ENCODE results near the gene PRKCA.
"Not testable (repeated sequence)": the region's sequence is repeated elsewhere in the genome, so short reads cannot be mapped to it uniquely, and the experiment has no call there.

PRKCA gene

DNA sequence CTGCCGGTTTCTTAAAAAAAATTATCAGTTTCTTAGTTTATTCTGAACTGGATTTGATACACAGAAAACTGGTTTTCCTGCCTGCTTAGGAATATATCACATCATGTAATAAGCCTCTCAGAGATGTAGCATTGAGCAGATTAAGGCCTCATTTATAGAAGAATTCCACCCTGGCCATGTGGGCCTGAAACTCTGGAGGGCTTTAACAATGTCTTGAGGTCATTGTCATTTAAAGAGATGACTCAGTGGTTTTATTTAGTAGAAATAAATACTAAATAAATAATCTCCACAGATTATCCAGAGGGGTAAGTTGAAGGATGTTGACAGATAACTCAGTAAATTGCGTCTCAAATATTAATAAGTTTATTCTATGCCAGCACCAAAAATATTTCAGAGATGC, 56.9 kb downstream of the PRKCA start:
- no peak overlapping the region for H3K4me3 ChIP-seq (replicated peaks; ENCODE audit: low read depth, low read length)
- TF ChIP-seq, protein P1, sequence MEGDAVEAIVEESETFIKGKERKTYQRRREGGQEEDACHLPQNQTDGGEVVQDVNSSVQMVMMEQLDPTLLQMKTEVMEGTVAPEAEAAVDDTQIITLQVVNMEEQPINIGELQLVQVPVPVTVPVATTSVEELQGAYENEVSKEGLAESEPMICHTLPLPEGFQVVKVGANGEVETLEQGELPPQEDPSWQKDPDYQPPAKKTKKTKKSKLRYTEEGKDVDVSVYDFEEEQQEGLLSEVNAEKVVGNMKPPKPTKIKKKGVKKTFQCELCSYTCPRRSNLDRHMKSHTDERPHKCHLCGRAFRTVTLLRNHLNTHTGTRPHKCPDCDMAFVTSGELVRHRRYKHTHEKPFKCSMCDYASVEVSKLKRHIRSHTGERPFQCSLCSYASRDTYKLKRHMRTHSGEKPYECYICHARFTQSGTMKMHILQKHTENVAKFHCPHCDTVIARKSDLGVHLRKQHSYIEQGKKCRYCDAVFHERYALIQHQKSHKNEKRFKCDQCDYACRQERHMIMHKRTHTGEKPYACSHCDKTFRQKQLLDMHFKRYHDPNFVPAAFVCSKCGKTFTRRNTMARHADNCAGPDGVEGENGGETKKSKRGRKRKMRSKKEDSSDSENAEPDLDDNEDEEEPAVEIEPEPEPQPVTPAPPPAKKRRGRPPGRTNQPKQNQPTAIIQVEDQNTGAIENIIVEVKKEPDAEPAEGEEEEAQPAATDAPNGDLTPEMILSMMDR (IDR thresholded peaks at IDR 0.05; ENCODE audit: low read length, missing control alignments): no peak

DNA sequence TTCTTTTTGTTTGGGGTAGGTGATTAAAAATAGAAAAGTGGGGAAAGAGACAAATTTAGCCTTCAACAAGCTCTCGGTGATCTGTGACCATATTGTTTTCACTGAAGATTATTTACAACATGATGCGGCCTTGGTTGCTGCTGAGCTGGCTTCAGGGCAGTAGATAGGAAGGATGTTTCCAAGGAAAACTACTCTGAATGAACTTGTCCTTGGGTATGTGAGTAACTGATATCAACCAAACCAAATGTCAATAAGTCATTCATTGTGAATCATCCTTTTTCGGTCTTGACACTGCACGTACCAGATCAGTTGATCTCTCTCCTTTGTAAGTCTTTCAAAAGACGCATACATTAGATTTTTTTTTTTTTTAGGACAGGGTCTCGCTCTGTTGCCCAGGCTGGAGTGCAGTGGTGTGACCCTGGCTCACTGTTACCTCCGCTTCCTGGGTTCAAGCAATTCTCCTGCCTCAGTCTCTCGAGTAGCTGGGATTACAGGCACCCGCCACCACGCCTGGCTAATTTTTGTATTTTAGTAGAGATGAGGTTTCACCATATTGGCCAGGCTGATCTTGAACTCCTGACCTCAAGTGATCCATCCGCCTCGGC, 58.6 kb downstream of the PRKCA start:
- DNase-seq (ENCODE audit: low read depth); H3K4me3 ChIP-seq (replicated peaks; ENCODE audit: low read depth, low read length): not testable (repeated sequence)

More for the DNA sequence above, 56.9 kb downstream of the PRKCA start:
- no peak for DNase-seq (ENCODE audit: low read depth)

DNA sequence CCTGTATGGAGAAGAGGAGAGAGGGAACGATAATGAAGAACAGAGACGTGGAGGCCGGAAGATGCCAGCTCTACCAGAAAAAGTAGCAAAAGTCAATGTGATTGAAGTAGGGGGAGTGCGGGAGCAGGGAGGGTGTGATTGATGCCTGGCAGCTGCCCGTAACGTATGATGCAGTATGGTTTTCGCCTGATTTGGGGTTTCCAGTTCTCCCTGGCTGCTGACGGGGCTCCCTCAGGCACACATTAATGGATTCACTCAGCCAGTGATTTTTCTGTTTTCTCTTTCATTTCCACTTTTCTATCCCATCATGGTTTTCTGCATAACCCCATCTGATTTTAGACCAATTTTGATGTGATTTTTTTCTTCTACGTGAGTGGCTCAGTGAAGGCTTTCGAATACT, 62.1 kb downstream of the PRKCA start:
- DNase-seq (ENCODE audit: low read depth): no peak
- TF ChIP-seq, protein P1 (IDR thresholded peaks at IDR 0.05; ENCODE audit: low read length, missing control alignments): no peak
- no peak overlapping the region for H3K4me3 ChIP-seq (replicated peaks; ENCODE audit: low read depth, low read length)

DNA sequence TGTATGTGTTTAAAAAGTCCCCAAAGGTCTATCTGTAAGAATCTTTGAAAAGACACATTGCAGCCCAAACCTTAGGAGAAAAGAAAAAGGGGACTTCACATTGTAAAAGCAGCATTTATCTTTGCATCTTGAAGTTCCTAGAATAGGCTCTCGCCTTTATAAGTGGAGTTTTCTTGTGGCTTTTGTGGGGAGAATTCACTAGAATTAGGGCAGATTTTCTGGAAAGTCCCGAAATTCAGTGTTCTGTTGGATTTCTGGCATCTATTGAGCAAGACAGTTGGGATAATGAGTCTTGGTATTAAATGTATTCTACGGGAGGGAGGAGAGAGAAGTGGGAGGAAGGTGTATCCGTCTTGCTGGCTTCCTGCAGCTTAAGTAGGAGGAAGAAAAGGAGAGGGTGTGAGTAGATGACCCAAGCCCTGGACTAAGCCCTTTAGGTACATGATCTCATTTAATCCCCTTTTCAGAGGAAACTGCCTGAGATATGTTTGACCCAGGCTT, 62.6 kb downstream of the PRKCA start:
- H3K4me3 ChIP-seq (replicated peaks; ENCODE audit: low read depth, low read length): no peak overlapping the region
- TF ChIP-seq, protein P1 (IDR thresholded peaks at IDR 0.05; ENCODE audit: low read length, missing control alignments): no peak
- peak; percentile 29 for DNase-seq (ENCODE audit: low read depth)

DNA sequence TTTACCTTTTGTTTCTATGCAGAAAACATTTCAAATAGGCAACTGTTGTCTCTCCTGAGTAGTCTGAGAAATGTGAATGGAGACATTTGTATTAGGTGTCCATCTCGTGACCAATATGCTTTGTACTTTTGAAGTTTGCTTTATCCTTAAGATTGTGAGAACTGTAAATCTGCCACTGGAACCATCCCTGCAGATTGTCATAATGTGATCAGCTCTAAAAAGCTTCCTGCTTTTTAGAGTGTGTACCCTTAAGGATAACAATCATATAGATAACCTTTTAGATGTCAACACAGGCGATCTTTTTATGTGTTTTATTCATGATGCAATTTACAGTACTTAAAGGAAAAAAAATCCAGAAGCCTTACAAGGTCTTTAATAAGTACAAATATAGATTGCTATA, 63.5 kb downstream of the PRKCA start:
- no peak overlapping the region for H3K4me3 ChIP-seq (replicated peaks; ENCODE audit: low read depth, low read length)
- DNase-seq (ENCODE audit: low read depth): no peak
- TF ChIP-seq, protein P1 (IDR thresholded peaks at IDR 0.05; ENCODE audit: low read length, missing control alignments): no peak

DNA sequence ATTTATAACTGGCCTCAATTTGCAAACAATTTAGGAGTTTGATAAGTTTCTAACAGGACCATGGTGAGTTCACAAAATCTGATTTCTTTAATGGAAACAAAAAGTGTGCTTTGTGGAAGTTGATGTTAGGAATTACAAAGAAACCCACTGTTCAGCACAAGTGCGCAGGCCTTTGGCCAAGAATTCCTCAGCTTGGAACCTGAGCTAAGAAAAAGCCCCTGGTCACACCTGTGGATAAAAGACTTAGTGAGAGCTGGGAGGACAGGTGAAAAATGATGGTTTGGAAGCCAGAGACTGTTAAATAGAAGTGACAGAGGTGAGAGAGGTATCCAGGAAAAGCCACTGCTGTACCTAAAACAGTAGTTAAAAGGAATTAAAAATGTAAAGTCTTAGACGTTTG, 64.7 kb downstream of the PRKCA start:
- H3K4me3 ChIP-seq (replicated peaks; ENCODE audit: low read depth, low read length): no peak overlapping the region
- no peak for DNase-seq (ENCODE audit: low read depth)
- TF ChIP-seq, protein P1 (IDR thresholded peaks at IDR 0.05; ENCODE audit: low read length, missing control alignments): no peak

DNA sequence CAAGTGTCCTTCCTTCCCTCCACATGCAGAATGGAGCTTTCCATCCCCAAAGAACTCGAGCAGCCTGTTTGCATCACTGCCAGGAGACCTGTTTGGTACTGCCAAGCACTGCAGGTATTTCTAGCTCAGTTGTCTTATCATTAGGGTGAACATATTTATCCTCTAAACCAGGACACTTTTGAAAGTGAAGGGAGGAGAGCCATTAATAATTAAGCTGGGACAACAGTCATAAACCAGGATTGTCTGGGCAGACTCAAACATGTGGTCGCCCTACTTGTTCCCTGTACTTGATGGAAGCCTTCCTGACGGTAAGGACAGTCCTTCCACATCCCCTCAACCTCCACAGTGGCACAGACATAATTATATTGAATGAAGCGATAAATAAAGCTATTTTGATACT, 67.4 kb downstream of the PRKCA start:
- no peak for DNase-seq (ENCODE audit: low read depth)
- H3K4me3 ChIP-seq (replicated peaks; ENCODE audit: low read depth, low read length): no peak overlapping the region
- TF ChIP-seq, protein P1 (IDR thresholded peaks at IDR 0.05; ENCODE audit: low read length, missing control alignments): no peak
